MCF 10A (cell line): Measurements from ENCODE around the gene MYL5. TPM values are rescaled to one million over a fixed set of nuclear protein-coding genes. Genes with fewer than 3 reads are reported as not detected.

Experiments used
- BruUV-seq: library from RNA; stranded (reverse); fragments of 400-500 nt; replicated peaks from 2 replicates; lab custom pipeline; 2021; lab: Mats Ljungman, UMichigan
- CTCF ChIA-PET: fragments of 300-600 bp; sonication (Branson Sonifier 250); formaldehyde crosslinking; extraction: SDS; loops from one replicate; lab custom pipeline; 2021; ENCODE audit warnings: antibody characterized with exemption, inconsistent platforms; lab: Yijun Ruan, JAX
- POLR2A ChIA-PET: fragments of 300-600, 350-650 bp; sonication (Branson Sonifier 250); formaldehyde crosslinking; extraction: SDS; loops from one replicate; lab custom pipeline; 2020; ENCODE audit warnings: antibody characterized with exemption, inconsistent platforms; lab: Yijun Ruan, JAX
- DNase-seq: peaks from one replicate; pipeline ENCODE4 v3.0.0-alpha.2; 2018; ENCODE audit not compliant: unreplicated experiment
- H3K27ac Mint-ChIP-seq: one replicate; pipeline ENCODE4 v1.8.0; 2022; ENCODE audit warnings: mild to moderate bottlenecking, low read depth, mixed read lengths; ENCODE audit not compliant: unreplicated experiment
- H3K27me3 Mint-ChIP-seq: one replicate; pipeline ENCODE4 v1.8.0; 2022; ENCODE audit warnings: mixed read lengths; ENCODE audit not compliant: insufficient read depth, unreplicated experiment
- H3K36me3 Mint-ChIP-seq: one replicate; pipeline ENCODE4 v1.8.0; 2022; ENCODE audit warnings: mild to moderate bottlenecking, moderate library complexity, mixed read lengths; ENCODE audit not compliant: insufficient read depth, unreplicated experiment
- H3K4me1 Mint-ChIP-seq: one replicate; pipeline ENCODE4 v1.8.0; 2022; ENCODE audit warnings: mixed read lengths; ENCODE audit not compliant: insufficient read depth, unreplicated experiment
- H3K4me3 Mint-ChIP-seq: one replicate; pipeline ENCODE4 v1.8.0; 2022; ENCODE audit warnings: mild to moderate bottlenecking, moderate library complexity, mixed read lengths; ENCODE audit not compliant: unreplicated experiment
- H3K9me3 Mint-ChIP-seq: one replicate; pipeline ENCODE4 v1.8.0; 2022; ENCODE audit warnings: mixed read lengths; ENCODE audit not compliant: unreplicated experiment
- intact Hi-C: fragments of 100-400 bp; cut with micrococcal nuclease; formaldehyde crosslinking; loops from 2 replicates; pipeline ENCODE4 v1.14.1; 2022
- total RNA-seq: library from RNA; stranded (reverse); gene quantifications from 2 replicates; pipeline ENCODE4 v1.2.3, GENCODE V29; 2022
- TF ChIP-seq, protein P1 (sequence below): fragments of 200-600 bp; IDR thresholded peaks from one replicate; pipeline ENCODE4 v1.8.0; 2022; ENCODE audit warnings: antibody characterized with exemption, mild to moderate bottlenecking; ENCODE audit not compliant: unreplicated experiment

The MYL5 gene
- total RNA-seq, 1 experiment from 2014 or later = 32.9 TPM

DNA sequence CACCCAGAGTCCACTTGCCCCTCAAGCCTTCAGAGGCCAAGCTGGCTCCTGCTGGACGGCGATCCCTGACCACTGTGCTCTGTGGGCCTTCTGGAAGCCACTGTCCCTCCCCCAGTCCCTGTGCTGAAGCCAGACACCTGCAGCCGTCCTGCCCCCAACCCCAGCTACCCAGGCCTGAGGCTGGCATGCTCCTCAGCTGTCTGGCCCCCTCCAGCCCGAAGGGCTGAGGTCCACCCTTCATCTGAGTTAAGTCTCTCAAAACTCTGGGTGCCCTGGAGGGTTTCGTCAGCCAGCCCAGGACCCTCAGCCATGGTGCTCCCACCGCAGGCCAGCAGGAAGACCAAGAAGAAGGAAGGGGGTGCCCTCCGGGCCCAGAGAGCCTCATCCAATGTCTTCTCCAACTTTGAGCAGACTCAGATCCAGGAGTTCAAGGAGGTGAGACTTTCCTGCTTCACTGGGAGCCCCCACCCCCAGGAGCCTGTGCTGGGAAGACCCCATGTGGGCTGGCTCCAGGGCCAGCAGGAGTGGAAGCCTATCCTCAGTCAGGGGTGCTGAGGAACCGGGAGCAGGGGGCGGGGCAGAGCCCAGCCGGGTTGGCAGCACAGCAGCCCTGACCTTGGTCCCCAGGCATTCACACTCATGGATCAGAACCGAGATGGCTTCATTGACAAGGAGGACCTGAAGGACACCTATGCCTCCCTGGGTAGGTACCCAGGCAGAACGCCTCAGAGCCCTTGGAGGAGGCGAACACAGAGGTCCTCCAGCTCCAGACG, 4.2 kb downstream of the MYL5 start:
- POLR2A ChIA-PET = interaction anchor here (0.6 to 1.5 kb wide), 9 partner anchors 8 to 341 kb away, joined by 3 to 18 read pairs (median 3); partner anchors contain the start of gene ZNF141
- peak overlapping the region; percentile 47 for H3K4me3 Mint-ChIP-seq

DNA sequence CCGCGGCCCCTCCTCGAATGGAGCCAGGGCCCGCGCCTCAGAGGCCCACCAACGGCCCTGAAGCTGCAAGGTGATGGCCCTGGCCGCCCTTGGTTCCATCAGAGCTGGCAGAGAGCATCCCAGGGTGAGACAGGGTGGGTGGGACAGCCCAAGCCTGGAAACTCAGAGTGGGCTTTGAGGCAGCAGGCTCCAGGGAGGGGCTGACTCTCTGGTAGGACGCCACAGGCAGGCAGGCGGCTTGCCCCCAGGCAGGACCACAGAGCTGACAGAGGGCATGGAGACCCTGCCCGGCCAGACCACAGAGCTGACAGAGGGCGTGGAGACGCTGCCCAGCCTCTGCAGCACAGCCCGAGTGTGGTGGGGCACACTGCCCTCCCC, 4.8 kb downstream of the MYL5 start:
- no TSS peak for BruUV-seq
- Mint-ChIP-seq H3K27ac (no peak overlapping the region), H3K27me3 (no peaks in the 10 kb centered on the region), H3K4me3 (no peak overlapping the region), H3K36me3 (peaks cover 15% of the 10 kb centered on the region), H3K9me3 (no peaks in the 10 kb centered on the region), H3K4me1 (peaks cover 8% of the 10 kb centered on the region)
- ChIA-PET CTCF (no interaction called here), POLR2A (interaction anchor here (0.5 to 0.7 kb wide), 2 partner anchors 42 to 331 kb away, joined by 3 to 4 read pairs; no protein-coding TSS in a partner anchor)
- no peak for DNase-seq
- TF ChIP-seq, protein P1, sequence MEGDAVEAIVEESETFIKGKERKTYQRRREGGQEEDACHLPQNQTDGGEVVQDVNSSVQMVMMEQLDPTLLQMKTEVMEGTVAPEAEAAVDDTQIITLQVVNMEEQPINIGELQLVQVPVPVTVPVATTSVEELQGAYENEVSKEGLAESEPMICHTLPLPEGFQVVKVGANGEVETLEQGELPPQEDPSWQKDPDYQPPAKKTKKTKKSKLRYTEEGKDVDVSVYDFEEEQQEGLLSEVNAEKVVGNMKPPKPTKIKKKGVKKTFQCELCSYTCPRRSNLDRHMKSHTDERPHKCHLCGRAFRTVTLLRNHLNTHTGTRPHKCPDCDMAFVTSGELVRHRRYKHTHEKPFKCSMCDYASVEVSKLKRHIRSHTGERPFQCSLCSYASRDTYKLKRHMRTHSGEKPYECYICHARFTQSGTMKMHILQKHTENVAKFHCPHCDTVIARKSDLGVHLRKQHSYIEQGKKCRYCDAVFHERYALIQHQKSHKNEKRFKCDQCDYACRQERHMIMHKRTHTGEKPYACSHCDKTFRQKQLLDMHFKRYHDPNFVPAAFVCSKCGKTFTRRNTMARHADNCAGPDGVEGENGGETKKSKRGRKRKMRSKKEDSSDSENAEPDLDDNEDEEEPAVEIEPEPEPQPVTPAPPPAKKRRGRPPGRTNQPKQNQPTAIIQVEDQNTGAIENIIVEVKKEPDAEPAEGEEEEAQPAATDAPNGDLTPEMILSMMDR = no peak
- intact Hi-C loops = loop anchor here (10.0 kb wide), 1 partner anchor 204 kb away; no protein-coding TSS in a partner anchor

More for the DNA sequence above, 4.2 kb downstream of the MYL5 start:
- CTCF ChIA-PET = interaction anchor here (0.5 to 1.1 kb wide), 3 partner anchors 8 to 713 kb away, joined by 3 to 4 read pairs (median 3); no protein-coding TSS in a partner anchor
- Mint-ChIP-seq H3K9me3 (no peaks in the 10 kb centered on the region), H3K4me1 (peaks cover 8% of the 10 kb centered on the region), H3K27me3 (no peaks in the 10 kb centered on the region), H3K36me3 (peaks cover 18% of the 10 kb centered on the region), H3K27ac (peak overlapping the region; percentile 61)
- DNase-seq = no peak
- intact Hi-C loops = loop anchor here (10.0 kb wide), 1 partner anchor 204 kb away; no protein-coding TSS in a partner anchor
- BruUV-seq = no TSS peak
- TF ChIP-seq, protein P1 = no peak

DNA sequence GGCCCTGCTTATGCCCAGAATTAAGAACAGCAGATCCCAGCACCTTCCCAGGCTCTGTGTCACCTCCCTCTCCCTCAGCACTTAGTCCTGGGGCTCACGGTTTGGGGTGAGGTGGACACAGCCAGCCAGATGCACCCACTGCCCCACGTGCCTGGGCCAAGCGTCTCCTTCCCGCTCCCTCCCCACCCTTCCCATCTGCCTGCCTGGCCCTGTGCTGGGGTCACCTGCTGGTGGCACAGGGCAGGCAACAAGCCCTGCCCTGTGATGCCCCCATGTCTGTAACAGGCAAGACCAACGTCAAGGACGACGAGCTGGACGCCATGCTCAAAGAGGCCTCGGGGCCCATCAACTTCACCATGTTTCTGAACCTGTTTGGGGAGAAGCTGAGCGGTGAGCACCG, 5.3 kb downstream of the MYL5 start:
- CTCF ChIA-PET = no interaction called here
- Mint-ChIP-seq H3K4me1 (peaks cover 8% of the 10 kb centered on the region), H3K4me3 (no peak overlapping the region), H3K27me3 (no peaks in the 10 kb centered on the region), H3K36me3 (peaks cover 11% of the 10 kb centered on the region), H3K9me3 (no peaks in the 10 kb centered on the region), H3K27ac (no peak overlapping the region)
- DNase-seq = no peak
- POLR2A ChIA-PET = interaction anchor here (0.5 kb wide), 1 partner anchor 331 kb away, joined by 4 read pairs; no protein-coding TSS in a partner anchor
- BruUV-seq = no TSS peak
- TF ChIP-seq, protein P1 = no peak
- intact Hi-C loops = loop anchor here (10.0 kb wide), 1 partner anchor 205 kb away; no protein-coding TSS in a partner anchor

DNA sequence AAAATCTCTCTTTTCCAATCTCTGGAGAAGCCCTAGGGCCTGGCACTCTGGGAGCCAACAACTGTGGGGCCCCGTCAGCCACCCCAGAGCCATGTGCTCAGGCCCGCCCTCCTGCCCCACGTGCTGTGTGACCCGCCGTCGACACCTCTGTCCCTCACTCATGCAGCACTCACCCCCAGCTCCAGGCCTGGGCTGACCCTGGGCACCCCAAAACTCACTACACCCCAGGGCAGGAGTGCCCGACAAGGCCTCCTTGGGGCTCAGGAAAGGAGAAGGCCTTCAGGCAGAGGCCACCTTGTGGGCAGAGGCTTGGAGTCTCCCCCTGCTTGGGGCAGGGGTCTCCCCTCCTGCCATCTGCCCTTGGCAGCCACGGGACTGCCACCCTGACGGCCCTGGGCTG, 5.7 kb downstream of the MYL5 start:
- Mint-ChIP-seq H3K4me3 (peak overlapping the region; percentile 10), H3K27me3 (no peaks in the 10 kb centered on the region), H3K4me1 (peaks cover 8% of the 10 kb centered on the region), H3K36me3 (peaks cover 11% of the 10 kb centered on the region), H3K27ac (no peak overlapping the region), H3K9me3 (no peaks in the 10 kb centered on the region)
- TF ChIP-seq, protein P1 = no peak
- BruUV-seq = no TSS peak
- ChIA-PET POLR2A (no interaction called here), CTCF (interaction anchor here (0.9 kb wide), 1 partner anchor 78 kb away, joined by 3 read pairs; no protein-coding TSS in a partner anchor)
- intact Hi-C loops = no loop called here
- DNase-seq = no peak
